PFSK-1 (cell line): ENCODE measurements around the gene ALDH1A3.

Experiments
- FOXP2 ChIP-seq: optimal IDR thresholded peaks from 2 replicates; pipeline ENCODE3; 2011; ENCODE audit warnings: borderline replicate concordance, control low read depth, inconsistent platforms; ENCODE audit not compliant: insufficient read depth; ENCODE audit errors: extremely low read length, extremely low read depth
- POLR2AphosphoS5 ChIP-seq: IDR thresholded peaks from 2 replicates; pipeline ENCODE4 v1.6.1; 2012; ENCODE audit warnings: low read depth, mild to moderate bottlenecking, control low read depth, low read length, moderate library complexity
- SIN3A ChIP-seq: IDR thresholded peaks from 2 replicates; pipeline ENCODE4 v1.6.1; 2012; ENCODE audit warnings: mild to moderate bottlenecking, low read length, moderate library complexity, borderline replicate concordance; ENCODE audit not compliant: insufficient read depth
- TAF1 ChIP-seq: IDR thresholded peaks from 2 replicates; pipeline ENCODE4 v1.6.1; 2012; ENCODE audit warnings: low read length, control low read depth, borderline replicate concordance; ENCODE audit not compliant: insufficient read depth
- TF ChIP-seq, protein P1 (sequence below), 2 experiments: IDR thresholded peaks; 2 replicates each; pipeline versions ENCODE4 v1.6.1 to v1.8.0; 2011 to 2012; ENCODE audit warnings: low read depth in 2 of 2, low read length in 2 of 2, control low read depth in 1 of 2, inconsistent platforms in 1 of 2, mild to moderate bottlenecking in 1 of 2, moderate library complexity in 1 of 2; ENCODE audit not compliant: insufficient read depth in 1 of 2

DNA sequence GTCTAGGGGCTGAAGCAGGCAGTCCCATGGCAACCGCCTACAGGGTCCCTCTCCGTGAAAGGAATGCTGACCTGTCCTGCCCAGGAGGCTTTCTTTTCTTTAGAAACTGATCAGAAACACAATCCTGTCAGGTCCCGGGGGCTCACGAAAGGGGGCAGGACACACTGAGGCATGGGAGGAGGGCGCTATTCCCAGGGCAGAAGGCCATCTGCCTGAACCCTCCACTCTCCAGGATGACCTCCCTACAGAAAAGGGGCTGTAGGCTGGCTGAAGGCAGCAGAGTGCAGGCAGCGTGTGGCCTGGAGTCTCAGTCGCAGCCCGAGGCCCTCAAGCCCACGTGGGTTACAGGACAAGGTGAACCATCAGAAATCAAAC is 21.2 kb downstream of the ALDH1A3 start:
- TF ChIP-seq SIN3A = no peak
- no peak for TF ChIP-seq POLR2AphosphoS5
- TF ChIP-seq TAF1 = no peak
- TF ChIP-seq, protein P1, sequence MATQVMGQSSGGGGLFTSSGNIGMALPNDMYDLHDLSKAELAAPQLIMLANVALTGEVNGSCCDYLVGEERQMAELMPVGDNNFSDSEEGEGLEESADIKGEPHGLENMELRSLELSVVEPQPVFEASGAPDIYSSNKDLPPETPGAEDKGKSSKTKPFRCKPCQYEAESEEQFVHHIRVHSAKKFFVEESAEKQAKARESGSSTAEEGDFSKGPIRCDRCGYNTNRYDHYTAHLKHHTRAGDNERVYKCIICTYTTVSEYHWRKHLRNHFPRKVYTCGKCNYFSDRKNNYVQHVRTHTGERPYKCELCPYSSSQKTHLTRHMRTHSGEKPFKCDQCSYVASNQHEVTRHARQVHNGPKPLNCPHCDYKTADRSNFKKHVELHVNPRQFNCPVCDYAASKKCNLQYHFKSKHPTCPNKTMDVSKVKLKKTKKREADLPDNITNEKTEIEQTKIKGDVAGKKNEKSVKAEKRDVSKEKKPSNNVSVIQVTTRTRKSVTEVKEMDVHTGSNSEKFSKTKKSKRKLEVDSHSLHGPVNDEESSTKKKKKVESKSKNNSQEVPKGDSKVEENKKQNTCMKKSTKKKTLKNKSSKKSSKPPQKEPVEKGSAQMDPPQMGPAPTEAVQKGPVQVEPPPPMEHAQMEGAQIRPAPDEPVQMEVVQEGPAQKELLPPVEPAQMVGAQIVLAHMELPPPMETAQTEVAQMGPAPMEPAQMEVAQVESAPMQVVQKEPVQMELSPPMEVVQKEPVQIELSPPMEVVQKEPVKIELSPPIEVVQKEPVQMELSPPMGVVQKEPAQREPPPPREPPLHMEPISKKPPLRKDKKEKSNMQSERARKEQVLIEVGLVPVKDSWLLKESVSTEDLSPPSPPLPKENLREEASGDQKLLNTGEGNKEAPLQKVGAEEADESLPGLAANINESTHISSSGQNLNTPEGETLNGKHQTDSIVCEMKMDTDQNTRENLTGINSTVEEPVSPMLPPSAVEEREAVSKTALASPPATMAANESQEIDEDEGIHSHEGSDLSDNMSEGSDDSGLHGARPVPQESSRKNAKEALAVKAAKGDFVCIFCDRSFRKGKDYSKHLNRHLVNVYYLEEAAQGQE (IDR thresholded peaks at IDR 0.05; ENCODE audit: insufficient read depth in 1 of 2, low read depth in 2 of 2, low read length in 2 of 2) = no peak
- TF ChIP-seq FOXP2 = no peak
